SKM-1 treated with dmso at 0.1 percent for 144 hours (cell line): Measurements from ENCODE around the gene PDIA4.
"Not testable (repeated sequence)": the region's sequence is repeated elsewhere in the genome, so short reads cannot be mapped to it uniquely, and the experiment has no call there.

Source experiments
- DNase-seq: peaks from one replicate; lab custom pipeline; 2025; ENCODE audit not compliant: unreplicated experiment; lab: John Stamatoyannopoulos, UW

The PDIA4 gene, protein sequence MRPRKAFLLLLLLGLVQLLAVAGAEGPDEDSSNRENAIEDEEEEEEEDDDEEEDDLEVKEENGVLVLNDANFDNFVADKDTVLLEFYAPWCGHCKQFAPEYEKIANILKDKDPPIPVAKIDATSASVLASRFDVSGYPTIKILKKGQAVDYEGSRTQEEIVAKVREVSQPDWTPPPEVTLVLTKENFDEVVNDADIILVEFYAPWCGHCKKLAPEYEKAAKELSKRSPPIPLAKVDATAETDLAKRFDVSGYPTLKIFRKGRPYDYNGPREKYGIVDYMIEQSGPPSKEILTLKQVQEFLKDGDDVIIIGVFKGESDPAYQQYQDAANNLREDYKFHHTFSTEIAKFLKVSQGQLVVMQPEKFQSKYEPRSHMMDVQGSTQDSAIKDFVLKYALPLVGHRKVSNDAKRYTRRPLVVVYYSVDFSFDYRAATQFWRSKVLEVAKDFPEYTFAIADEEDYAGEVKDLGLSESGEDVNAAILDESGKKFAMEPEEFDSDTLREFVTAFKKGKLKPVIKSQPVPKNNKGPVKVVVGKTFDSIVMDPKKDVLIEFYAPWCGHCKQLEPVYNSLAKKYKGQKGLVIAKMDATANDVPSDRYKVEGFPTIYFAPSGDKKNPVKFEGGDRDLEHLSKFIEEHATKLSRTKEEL

GRCh38 chr7:149028346-149029109 lies at the start of gene PDIA4:
TSS of gene PDIA4 (minus strand) at chr7:149028505. CDS start at chr7:149028408, 97 bp downstream.
- peak; percentile 86 for DNase-seq

DNA sequence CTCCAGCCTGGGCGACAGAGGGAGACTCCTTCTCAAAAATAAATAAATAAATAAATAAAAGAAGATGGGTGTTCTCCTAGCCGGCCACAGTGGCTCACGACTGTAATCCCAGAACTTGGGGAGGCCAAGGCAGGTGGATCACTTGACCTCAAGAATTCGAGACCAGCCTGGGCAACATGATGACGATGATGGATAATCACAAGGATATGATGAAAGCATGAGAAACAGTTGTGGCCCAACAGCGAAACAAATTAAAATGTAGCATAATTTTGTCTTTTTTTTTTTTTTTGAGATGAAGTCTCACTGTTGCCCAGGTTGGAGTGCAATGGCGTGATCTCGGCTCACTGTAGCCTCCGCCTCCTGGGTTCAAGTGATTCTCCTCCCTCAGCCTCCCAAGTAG lies 49.3 kb upstream of the PDIA4 start:
- DNase-seq: no peak

- no peak for DNase-seq
Measured at GRCh38 chr7:149075286-149075685, 47.0 kb upstream of the PDIA4 start.

DNA sequence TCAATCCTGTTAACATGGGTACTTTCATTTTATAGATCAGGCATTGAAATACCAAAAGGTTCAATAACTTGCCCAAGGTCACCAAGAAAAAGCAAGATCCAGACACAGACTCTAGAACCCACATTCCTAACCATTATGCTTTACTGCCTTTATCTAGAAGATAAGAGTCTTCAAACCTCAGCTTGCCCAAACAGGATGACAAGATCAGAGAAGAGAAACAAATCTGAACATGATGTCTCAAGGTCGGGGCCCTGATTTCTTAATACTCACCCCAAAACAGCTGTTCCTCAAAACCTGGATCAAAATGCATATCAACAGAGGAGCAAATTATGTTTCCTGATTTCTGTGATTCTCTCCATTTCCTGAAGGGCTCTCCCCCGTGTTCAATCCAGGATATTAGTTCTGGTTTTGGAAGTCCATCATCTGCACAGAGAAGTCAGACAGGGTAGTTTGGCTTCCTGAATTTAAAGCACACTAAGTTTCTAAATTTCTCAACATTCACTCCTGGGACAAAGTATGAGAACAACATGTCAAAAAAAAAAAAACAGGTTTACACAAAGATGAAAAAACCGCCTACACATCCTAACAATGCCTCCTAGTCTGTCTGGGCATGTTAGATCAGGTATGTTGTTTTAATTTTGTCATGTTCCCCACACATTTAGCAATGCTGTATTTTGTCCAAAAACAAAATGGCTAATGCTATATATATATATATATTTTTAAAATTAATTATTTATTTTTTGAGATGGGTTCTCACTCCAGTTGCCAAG lies 46.0 kb upstream of the PDIA4 start:
- no peak for DNase-seq

- no peak for DNase-seq
Measured at GRCh38 chr7:149072438-149072775, 44.1 kb upstream of the PDIA4 start.

GRCh38 chr7:149071641-149072437 lies 43.5 kb upstream of the PDIA4 start:
- no peak for DNase-seq

- no peak for DNase-seq
Measured at GRCh38 chr7:149071182-149071635, 42.9 kb upstream of the PDIA4 start.

GRCh38 chr7:149070372-149071125 lies 42.2 kb upstream of the PDIA4 start:
- no peak for DNase-seq

DNA sequence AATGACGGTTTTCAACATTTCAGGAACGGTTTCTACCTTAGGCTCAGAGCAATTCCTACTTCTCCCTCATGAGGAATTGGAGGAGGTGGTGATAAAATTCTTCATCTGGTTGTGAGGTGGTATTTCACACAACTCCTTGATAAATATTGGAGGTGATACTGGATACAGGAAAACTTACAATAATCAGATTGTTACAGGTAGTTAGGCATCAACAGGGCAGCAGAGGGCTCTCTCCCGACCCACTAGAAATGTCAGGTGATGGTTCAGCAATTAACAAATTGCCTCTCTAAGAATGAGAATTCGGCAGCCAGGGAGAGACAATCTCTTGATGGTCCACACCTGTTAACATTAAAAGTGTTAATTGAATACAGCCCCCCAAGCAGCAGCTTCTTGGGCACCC lies 39.6 kb upstream of the PDIA4 start:
- no peak for DNase-seq

DNA sequence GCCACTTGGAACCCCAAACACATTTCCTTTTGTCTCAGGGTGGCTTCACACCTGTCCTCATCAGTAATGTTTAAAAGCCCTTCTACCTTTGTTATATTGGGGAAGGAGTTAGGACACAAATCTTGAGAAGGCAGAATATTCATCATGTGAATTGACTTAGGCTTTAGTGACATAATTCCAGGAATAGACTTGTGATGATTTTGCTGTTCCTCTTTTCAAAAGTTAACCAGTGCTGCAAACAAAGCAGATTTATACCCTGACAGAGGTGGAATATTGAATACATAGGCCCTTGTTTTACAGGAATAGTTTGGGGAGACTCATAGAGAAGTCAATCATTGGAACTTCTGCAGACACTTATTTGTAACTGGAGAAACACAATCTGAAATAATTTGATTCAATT lies 35.2 kb upstream of the PDIA4 start:
- DNase-seq: no peak

DNA sequence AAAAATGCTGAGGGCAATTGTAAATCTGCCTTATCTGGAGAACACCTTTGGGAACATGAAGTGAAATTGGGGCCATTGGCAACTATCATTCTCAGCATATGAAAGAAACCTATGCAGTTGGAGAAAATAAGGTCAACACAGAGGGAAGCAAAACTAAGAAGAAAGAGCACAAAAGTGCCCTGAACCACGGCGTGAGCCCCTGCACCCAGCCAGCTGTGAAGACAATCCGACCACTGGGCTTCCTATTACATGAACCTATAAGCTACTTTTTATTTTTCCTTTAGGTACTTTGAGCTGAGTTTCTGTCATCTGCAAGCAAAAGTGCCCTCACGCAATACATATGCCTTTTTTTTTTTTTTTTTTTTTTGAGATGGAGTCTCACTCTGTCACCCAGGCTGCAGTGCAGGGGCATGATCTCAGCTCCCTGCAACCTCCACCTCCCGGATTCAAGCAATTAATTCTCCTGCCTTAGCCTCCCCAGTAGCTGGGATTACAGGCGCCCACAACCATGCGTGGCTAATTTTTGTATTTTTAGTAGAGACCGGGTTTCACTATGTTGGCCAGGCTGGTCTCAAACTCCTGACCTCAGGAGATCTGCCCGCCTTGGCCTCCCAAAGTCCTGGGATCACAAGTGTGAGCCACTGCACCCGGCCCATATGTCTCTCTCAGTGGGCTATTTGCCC lies 34.1 kb upstream of the PDIA4 start:
- DNase-seq: not testable (repeated sequence)

- no peak for DNase-seq
Measured at GRCh38 chr7:149060156-149060555, 31.9 kb upstream of the PDIA4 start.

GRCh38 chr7:149053885-149054284 lies 25.6 kb upstream of the PDIA4 start:
- no peak for DNase-seq

- no peak for DNase-seq
Measured at GRCh38 chr7:149053384-149053783, 25.1 kb upstream of the PDIA4 start.

DNA sequence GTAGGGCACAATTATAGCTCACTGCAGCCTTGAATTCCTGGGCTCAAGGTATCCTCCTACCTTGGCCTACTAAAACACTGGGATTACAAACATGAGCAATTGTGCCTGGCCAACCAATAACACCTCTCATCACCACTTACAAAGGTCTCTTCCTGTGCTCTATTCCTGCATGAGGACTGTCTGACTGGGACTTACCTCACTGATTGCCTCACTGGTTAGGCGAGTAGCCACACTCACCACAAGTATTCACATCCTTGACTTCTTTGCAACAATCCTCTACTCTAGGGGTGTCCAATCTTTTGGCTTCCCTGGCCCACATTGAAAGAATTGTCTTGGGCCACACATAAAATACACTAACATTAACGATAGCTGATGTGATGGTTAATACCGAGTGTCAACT lies 22.6 kb upstream of the PDIA4 start:
- DNase-seq: no peak

GRCh38 chr7:149048805-149049204 lies 20.5 kb upstream of the PDIA4 start:
- no peak for DNase-seq

DNA sequence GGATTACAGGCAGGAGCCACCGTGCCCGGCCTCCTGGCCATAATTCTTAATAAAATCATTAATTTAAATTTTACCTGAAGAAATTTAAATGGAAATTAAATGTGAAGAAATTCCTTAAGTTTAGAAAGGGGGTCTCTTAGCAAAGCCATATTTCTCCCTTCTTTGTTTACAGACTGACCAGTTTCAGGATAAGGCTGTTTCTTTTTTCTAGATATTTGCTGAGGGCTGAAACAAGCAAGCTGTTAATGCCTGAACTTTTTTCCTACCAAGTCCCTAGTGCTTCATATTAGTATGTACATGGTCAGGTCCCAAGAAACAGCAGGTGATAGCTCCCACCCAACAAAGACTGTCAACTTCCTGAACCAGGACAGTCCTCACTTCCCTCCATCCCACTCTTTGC lies 18.1 kb upstream of the PDIA4 start:
- no peak for DNase-seq

DNA sequence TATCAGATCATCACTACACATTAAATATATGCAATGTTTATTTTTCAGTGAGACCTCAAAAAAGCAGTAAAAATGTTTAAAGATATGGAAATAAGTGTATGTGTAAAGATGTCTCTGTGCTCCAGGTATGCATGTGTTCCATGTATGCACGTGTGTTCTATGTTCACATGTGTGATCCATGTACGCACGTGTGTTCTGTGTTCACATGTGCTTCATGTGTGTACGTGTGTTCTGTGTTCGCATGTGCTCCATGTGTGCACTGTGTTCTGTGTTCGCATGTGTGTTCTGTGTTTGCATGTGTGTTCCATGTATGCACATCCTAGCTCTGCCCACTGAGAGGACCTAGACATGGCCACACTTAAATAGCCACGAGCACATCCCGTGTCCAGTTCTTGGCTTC lies 15.6 kb upstream of the PDIA4 start:
- no peak for DNase-seq

DNA sequence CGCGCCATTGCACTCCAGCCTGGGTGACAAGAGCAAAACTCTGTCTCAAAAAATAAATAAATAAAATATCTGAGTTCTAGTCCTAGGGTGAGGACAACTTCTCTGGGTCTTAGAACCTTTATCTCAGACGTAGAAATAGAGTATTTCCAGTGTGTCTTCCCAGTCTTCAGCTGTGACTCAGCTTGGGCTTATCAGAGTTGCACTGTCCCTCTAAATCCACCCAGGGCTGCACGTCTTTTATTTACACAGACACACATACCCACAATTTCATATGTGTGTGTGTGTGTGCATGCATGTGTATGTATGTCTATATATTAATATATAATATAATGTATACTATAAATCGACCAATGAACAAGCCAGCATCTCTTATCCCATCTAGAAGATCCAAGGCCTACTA lies 13.0 kb upstream of the PDIA4 start:
- DNase-seq: no peak
